Cardiac fibroblast (primary cell): ENCODE results near the gene HDAC4.

Source experiments
- DNase-seq, 2 donors: peaks; one replicate each; pipeline versions ENCODE4 v3.0.0 to v3.0.0-alpha.2; 2010; ENCODE audit warnings: low read depth in 2 of 2
- H3K4me3 ChIP-seq, 2 donors: replicated peaks in 1 of 2; 1 replicate in 1 of 2; 2 replicates in 1 of 2; pipeline ENCODE4 v1.5.1; 2011; ENCODE audit warnings: low read depth in 2 of 2, low read length in 2 of 2, mild to moderate bottlenecking in 2 of 2, moderate library complexity in 1 of 2
- TF ChIP-seq, protein P1 (sequence below): IDR thresholded peaks from one replicate; pipeline ENCODE4 v1.5.1; 2011; ENCODE audit warnings: low read depth, mild to moderate bottlenecking, low read length, inconsistent platforms

The HDAC4 gene

DNA sequence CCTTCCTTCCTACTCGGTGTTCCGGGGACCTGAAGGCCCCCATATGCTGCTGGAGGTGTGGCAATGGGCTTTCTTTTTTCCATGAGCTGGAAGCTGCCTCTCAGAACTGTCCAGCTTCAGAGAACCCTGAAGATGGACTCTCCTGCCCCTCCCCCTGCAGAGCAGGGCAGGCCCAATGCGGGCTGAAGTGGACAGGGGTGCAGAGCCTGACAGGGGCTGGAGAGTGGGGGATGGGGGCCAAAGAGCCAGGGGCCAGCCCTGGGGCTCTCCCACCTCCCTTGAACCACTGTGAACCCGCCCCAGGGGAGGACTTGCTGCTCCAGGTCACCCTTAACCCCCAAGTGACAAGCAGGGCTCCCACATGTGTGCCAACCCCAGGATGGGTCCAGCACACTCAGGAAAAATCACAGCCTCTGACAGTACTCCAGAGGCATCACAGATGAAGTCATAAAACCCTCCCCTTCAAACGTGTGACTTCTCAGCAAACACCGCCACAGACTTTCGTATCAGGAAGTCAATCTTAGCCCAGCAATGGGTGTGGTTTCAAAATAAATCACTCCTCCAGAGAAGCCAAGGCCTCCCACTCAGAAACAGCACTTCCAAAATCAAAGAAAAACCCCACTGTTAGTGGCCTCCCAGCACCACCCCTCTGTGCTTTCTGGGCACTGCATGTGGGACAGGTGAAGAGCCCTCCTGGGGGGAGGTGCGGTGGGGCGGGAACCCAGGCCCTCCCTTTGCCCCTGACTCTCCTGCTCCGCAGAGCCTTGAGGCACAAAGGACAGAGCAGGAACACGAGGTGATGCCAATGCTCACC lies 135.8 kb downstream of the HDAC4 start:
- TF ChIP-seq, protein P1, sequence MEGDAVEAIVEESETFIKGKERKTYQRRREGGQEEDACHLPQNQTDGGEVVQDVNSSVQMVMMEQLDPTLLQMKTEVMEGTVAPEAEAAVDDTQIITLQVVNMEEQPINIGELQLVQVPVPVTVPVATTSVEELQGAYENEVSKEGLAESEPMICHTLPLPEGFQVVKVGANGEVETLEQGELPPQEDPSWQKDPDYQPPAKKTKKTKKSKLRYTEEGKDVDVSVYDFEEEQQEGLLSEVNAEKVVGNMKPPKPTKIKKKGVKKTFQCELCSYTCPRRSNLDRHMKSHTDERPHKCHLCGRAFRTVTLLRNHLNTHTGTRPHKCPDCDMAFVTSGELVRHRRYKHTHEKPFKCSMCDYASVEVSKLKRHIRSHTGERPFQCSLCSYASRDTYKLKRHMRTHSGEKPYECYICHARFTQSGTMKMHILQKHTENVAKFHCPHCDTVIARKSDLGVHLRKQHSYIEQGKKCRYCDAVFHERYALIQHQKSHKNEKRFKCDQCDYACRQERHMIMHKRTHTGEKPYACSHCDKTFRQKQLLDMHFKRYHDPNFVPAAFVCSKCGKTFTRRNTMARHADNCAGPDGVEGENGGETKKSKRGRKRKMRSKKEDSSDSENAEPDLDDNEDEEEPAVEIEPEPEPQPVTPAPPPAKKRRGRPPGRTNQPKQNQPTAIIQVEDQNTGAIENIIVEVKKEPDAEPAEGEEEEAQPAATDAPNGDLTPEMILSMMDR, result no peak
- peak; percentile 70 to 73 for DNase-seq
- no peak overlapping the region for H3K4me3 ChIP-seq

DNA sequence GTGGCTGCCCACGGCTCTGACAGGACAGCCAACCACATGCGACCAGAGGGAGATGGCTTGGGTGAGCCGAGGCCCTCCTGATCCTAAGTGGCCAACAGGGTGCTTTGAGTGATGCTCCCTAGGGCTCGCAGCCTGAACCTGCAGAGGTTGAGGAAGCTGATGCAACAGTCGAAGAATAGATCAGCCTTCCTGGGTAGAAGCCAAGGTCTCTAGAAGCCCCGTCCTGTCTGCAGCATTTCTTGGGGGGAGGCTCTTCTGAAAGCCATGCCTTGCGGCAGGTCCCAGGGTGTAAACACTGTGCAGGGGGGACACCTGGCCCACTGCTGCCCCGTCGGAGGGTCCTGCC lies 136.4 kb downstream of the HDAC4 start:
- DNase-seq, result peak; percentile 59 to 66
- H3K4me3 ChIP-seq, result no peak overlapping the region
- TF ChIP-seq, protein P1, result no peak

DNA sequence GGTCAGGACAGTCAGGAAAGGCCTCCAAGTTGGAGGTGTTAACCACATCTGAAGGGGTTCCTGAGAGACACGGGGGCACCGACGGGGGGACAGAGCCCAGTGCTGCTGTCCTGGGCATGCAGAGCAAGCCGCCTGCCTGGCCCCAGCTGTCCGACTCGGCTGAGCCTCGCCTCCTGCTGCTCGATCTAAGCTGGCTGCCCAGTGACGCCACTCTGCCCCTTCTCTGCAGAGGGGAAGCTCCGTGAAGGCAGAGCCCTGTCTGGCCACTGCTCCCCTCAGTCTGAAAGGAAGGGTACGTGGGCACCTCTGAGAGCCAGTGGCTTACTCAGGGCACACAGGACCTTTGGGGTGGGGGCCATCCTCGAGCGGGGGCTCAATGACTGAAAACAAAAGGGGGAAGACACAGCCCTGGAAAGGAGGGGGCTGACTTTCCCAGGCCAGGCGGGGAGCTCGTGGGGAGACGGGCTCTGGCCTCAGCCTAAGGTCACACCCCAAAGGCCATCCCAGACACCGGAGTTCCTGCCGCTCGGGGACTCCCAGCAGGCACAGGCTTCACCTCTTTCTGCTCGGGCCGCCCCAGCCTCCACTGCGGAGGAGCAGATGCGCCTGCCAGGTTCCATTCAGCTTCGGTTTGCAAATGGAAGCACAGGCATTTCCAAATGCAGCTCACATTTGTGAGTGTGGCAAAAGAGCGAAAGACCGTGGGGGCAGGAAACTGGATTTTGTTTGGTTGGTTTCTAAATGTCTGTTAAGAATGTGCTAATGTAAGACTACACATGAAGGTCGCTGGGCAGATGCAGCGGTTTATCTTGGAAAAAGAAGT lies 136.9 kb downstream of the HDAC4 start:
- H3K4me3 ChIP-seq, result no peak overlapping the region
- DNase-seq, result no peak
- TF ChIP-seq, protein P1, result no peak

DNA sequence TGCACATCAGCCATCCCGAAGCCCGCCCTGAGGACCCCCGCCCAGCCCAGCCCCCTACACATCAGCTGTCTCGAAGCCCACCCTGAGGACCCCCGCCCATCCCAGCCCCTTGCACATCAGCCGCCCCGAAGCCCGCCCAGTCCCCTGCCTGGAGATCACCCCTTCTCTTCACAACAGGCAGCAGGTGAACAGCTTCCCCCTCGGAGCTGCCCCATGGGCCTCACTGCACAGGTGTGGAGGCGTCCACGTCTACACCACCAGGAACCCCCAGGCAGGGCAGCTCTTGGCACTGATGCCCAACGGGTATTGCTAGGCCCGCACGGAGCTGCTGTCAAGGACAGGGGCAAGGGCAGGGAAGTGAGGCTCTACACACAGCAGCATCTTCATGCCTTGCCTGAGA lies 137.6 kb downstream of the HDAC4 start:
- TF ChIP-seq, protein P1, result no peak
- no peak overlapping the region for H3K4me3 ChIP-seq
- DNase-seq, result no peak

DNA sequence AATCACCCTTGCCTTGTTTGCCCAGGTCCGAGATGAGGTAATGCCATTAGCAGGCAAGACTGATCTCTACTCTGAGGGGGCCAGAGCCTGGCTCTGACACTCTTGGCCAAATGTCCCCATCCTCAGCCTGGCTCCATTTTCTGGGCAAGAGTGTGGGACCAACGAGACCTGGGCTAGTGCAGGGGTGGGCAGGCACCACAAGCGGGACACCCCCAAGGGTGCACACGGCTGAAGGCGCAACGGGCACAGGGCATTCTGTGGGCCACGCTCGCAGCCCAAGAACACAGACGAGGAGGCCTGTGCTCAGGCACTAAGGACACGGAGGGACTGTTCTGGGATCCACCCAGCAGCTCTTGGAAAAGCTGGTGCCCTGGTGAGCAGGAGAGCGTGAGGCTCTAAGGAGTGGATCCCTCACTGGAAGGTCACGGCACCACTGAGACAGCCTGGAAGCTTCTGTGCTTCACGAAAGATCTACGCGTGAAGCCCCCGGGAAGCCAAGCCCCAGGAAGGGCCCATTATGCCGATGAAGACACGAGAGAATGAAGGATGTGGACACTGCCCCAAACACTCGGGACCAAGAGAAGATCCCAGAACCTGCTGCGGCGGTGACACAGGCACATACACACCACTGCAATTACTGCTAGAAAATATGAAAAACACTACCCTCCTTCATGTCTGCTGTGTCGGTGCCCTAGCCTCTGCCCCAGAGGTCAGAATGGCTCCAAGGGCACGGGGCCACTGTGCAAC lies 138.2 kb downstream of the HDAC4 start:
- TF ChIP-seq, protein P1, result no peak
- DNase-seq, result no peak
- H3K4me3 ChIP-seq, result no peak overlapping the region

DNA sequence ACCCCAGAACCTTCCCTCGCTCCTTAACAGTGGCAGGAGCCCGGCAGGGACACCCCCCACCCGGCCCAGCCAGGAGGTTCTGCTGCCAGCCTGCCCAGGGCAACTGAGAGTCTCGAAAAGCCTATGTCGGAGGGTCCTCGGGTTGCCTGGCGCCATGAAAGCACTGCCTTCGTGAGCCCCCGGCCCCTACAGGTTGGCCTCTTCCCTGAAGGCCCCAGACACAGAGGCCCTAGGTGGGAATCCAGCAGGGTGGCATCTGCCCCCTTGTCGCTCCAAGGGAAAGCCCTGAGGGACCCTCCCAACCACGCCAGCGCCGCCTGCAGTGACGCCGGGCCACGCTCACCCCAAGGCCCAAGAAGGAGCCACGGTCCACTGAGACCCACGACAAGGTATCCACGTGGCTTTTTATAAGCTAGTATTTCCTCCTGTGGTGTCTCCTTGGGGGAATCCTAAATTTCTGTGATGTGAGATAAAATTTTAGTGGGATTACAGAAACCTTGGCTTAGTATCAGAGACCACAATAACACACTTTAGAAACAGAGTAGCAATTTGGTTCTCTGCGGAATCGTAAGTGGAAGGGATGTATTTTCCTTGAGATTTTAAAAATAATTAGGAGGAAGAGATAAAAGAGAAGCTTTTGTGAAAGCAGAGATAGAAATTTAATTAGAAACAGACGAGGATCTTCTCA lies 138.9 kb downstream of the HDAC4 start:
- H3K4me3 ChIP-seq, result no peak overlapping the region
- TF ChIP-seq, protein P1, result no peak
- no peak for DNase-seq
